K562 (cell line): ENCODE measurements around the gene PFN3. TPM values are rescaled to one million over a fixed set of nuclear protein-coding genes. Genes with fewer than 3 reads are reported as not detected.

ENCODE experiments used
- BCOR ChIP-seq: fragments of 450-650 bp; IDR thresholded peaks from 2 replicates; pipeline ENCODE4 v1.6.1; 2016
- BRCA1 ChIP-seq, 2 experiments: fragments of 450-650 bp in 1 of 2; sonication (generic) in 1 of 2; formaldehyde crosslinking in 1 of 2; IDR thresholded peaks; 2 replicates each; pipeline versions ENCODE4 v1.5.0 to v1.6.1; 2017 to 2020; ENCODE audit warnings: mild to moderate bottlenecking in 1 of 2, missing genetic modification reagents in 1 of 2
- CBFA2T3 ChIP-seq: fragments of 450-650 bp; IDR thresholded peaks from 2 replicates; pipeline ENCODE4 v1.6.1; 2017
- HDAC2 ChIP-seq: fragments of 450-650 bp; IDR thresholded peaks from 2 replicates; pipeline ENCODE4 v1.6.1; 2016; ENCODE audit warnings: mild to moderate bottlenecking
- HLTF ChIP-seq: fragments of 450-650 bp; IDR thresholded peaks from 2 replicates; pipeline ENCODE4 v1.6.1; 2016
- MIER1 ChIP-seq: fragments of 450-650 bp; IDR thresholded peaks from 2 replicates; pipeline ENCODE4 v1.6.1; 2016; ENCODE audit warnings: antibody characterized with exemption, mild to moderate bottlenecking, low read depth
- NCOA6 ChIP-seq: fragments of 450-650 bp; IDR thresholded peaks from 2 replicates; pipeline ENCODE4 v1.6.1; 2017; ENCODE audit warnings: mild to moderate bottlenecking
- NR2C2 ChIP-seq, 2 experiments: fragments of 200-800 bp in 1 of 2; sonication (Bioruptor generic) in 1 of 2; sonication (generic) in 1 of 2; formaldehyde crosslinking in 1 of 2; IDR thresholded peaks; 2 replicates each; pipeline versions ENCODE4 v1.6.1 to v1.8.0; 2016 to 2022; ENCODE audit warnings: mild to moderate bottlenecking in 1 of 2, missing compliant biosample characterization in 1 of 2, missing genetic modification characterization in 1 of 2, missing genetic modification reagents in 1 of 2
- NRF1 ChIP-seq, 2 experiments: fragments of 450-650 bp; IDR thresholded peaks in 1 of 2; conservative IDR thresholded peaks in 1 of 2; 2 replicates each; pipeline ENCODE4 v1.6.1; 2014; ENCODE audit warnings: mild to moderate bottlenecking in 2 of 2
- PHF21A ChIP-seq: fragments of 450-650 bp; IDR thresholded peaks from 2 replicates; pipeline ENCODE4 v1.6.1; 2017; ENCODE audit warnings: low read depth, borderline replicate concordance
- RBBP5 ChIP-seq: fragments of 200-600 bp; sonication (generic); IDR thresholded peaks from 2 replicates; pipeline ENCODE4 v1.6.1; 2012; ENCODE audit warnings: borderline replicate concordance, mild to moderate bottlenecking, low read length, control low read depth, inconsistent platforms; ENCODE audit not compliant: insufficient read depth, poor library complexity, severe bottlenecking
- SP1 ChIP-seq: sonication (generic); formaldehyde crosslinking; IDR thresholded peaks from 2 replicates; pipeline ENCODE4 v1.8.1; 2022; ENCODE audit warnings: mild to moderate bottlenecking, missing genetic modification reagents
- SPI1 ChIP-seq: IDR thresholded peaks from 2 replicates; pipeline ENCODE4 v1.6.1; 2011; ENCODE audit warnings: low read depth, low read length, control low read depth, borderline replicate concordance
- SREBF2 ChIP-seq: sonication (generic); formaldehyde crosslinking; IDR thresholded peaks from 2 replicates; pipeline ENCODE4 v1.4.0; 2020; ENCODE audit warnings: mild to moderate bottlenecking, missing genetic modification reagents
- ZBTB1 ChIP-seq: sonication (generic); formaldehyde crosslinking; IDR thresholded peaks from 2 replicates; pipeline ENCODE4 v1.8.1; 2023; ENCODE audit warnings: missing genetic modification reagents, low read depth, mild to moderate bottlenecking, borderline replicate concordance
- ZFP1 ChIP-seq: fragments of 450-650 bp; formaldehyde crosslinking; IDR thresholded peaks from 2 replicates; pipeline ENCODE4 v1.4.0; 2020; ENCODE audit warnings: mild to moderate bottlenecking, mixed read lengths
- ZKSCAN3 ChIP-seq: fragments of 250-450 bp; sonication (Bioruptor Pico); IDR thresholded peaks from 2 replicates; pipeline ENCODE4 v1.4.0; 2020
- ZNF644 ChIP-seq: fragments of 200-800 bp; sonication (Bioruptor generic); IDR thresholded peaks from 2 replicates; pipeline ENCODE4 v1.6.1; 2016; ENCODE audit warnings: low read depth, missing genetic modification characterization, missing compliant biosample characterization
- polyA plus RNA-seq, 8 experiments: library from polyadenylated mRNA; depleted of rRNA in 4 of 8; stranded (reverse) in 5 of 8; unstranded in 3 of 8; fragments of >200 nt; fragmentation: Nextera tagmentation in 2 of 8; fragmentation: Illumina TruSeq in 1 of 8; extraction: Ambion mirVana in 2 of 8; extraction: Trizol in 1 of 8; gene quantifications; 2 replicates each; pipeline versions ENCODE4 v1.2.1 to v1.2.3, GENCODE V29; 2011 to 2014; ENCODE audit warnings: inconsistent platforms in 1 of 8, missing spikeins in 1 of 8
- total RNA-seq, 7 experiments: library from RNA; depleted of rRNA in 6 of 7; stranded (reverse); fragments of >200 nt in 6 of 7; fragmentation: Illumina TruSeq in 2 of 7; extraction: Trizol in 2 of 7; gene quantifications; 2 replicates each; pipeline versions ENCODE4 v1.2.1 to v1.2.3, GENCODE V29; 2011 to 2021; ENCODE audit warnings: low replicate concordance in 1 of 7
- TF ChIP-seq, protein P1 (sequence below), 3 experiments: fragments of 200-800 bp in 1 of 3; sonication (Bioruptor generic) in 1 of 3; sonication (generic) in 1 of 3; formaldehyde crosslinking in 1 of 3; IDR thresholded peaks; 2 replicates each; pipeline versions ENCODE4 v1.6.1 to v1.8.0; 2016 to 2022; ENCODE audit warnings: mild to moderate bottlenecking in 2 of 3, missing compliant biosample characterization in 2 of 3, missing genetic modification characterization in 2 of 3, missing genetic modification reagents in 1 of 3
- TF ChIP-seq, protein P2 (sequence below): IDR thresholded peaks from 2 replicates; pipeline ENCODE4 v1.6.1; 2014; ENCODE audit warnings: antibody characterized with exemption
- TF ChIP-seq, protein P3 (sequence below): sonication (generic); formaldehyde crosslinking; IDR thresholded peaks from 2 replicates; pipeline ENCODE4 v1.4.0; 2020; ENCODE audit warnings: mild to moderate bottlenecking, missing genetic modification reagents

The PFN3 gene
- total and polyA plus RNA-seq, 9 of the 15 experiments (the other 6 are each of a cell fraction or from before 2014, with no cell fraction given): not detected

DNA sequence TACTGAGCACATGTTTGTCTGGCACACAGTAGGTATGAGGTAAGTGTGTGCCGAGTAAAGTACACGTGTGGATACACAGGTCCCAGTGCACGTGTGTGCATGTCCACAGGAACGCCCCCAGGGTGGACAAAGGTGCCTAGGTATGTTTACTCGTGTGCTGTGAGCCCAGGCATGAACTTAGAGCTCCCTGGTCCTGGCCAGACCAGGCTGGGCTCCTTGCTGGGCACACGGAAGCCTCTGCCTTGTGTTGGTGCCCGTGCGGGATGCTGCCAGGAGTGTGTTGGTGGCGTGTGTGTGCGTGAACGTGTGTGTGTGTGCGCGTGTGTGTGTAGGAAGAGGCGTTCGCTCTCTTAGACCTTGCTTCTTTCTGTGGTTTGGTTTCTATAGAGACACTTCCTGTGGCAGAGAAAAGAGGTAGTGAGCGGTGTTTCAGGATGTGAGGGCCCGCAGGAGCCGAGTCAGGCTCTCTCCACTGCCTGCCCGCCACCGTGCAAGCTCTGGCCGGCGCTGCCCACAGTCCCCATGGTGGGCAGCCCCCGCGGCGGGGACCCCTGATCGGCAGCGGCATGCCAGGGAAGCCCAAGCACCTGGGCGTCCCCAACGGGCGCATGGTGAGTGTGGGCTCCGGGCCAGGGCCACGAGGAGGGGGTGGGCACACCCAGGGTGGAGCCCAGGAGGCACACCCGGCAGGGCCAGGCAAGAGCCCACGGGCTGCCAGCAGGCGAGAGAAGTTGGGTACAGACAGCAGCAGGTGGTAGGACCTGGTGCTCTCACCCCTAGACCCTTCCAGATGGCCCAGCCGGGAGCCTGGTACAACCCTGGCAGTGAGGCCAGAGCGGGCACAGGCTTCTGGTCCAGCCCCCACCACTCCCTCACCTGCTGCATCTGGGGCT lies 42.8 kb downstream of the PFN3 start, which contains the start of gene RGS14 (continued):
- TF ChIP-seq PHF21A: no peak
- TF ChIP-seq, protein P1, sequence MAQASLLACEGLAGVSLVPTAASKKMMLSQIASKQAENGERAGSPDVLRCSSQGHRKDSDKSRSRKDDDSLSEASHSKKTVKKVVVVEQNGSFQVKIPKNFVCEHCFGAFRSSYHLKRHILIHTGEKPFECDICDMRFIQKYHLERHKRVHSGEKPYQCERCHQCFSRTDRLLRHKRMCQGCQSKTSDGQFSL (CRISPR knock-in tag; IDR thresholded peaks at IDR 0.05): peak; percentile 69; the same call in 1 of the 2 replicates
- TF ChIP-seq, protein P1 (tag; IDR thresholded peaks at IDR 0.05): no peak
- TF ChIP-seq MIER1: no peak
- no peak for TF ChIP-seq ZBTB1
- no peak for TF ChIP-seq NR2C2 (CRISPR knock-in tag; IDR thresholded peaks at IDR 0.05)
- TF ChIP-seq NR2C2 (tag; IDR thresholded peaks at IDR 0.05): no peak
- TF ChIP-seq RBBP5: peak; percentile 46
- no peak for TF ChIP-seq CBFA2T3
- TF ChIP-seq, protein P2, sequence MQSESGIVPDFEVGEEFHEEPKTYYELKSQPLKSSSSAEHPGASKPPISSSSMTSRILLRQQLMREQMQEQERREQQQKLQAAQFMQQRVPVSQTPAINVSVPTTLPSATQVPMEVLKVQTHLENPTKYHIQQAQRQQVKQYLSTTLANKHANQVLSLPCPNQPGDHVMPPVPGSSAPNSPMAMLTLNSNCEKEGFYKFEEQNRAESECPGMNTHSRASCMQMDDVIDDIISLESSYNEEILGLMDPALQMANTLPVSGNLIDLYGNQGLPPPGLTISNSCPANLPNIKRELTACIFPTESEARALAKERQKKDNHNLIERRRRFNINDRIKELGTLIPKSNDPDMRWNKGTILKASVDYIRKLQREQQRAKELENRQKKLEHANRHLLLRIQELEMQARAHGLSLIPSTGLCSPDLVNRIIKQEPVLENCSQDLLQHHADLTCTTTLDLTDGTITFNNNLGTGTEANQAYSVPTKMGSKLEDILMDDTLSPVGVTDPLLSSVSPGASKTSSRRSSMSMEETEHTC: no peak
- TF ChIP-seq SREBF2 (CRISPR knock-in tag): no peak
- no peak for TF ChIP-seq ZKSCAN3
- TF ChIP-seq ZNF644: no peak
- TF ChIP-seq NRF1 (conservative IDR thresholded peaks at IDR 0.05 in 1 of 2, IDR thresholded peaks at IDR 0.05 in 1 of 2): peak; percentile 27 to 46; a peak in 2 of 4 replicates
- no peak for TF ChIP-seq BCOR
- TF ChIP-seq HLTF: no peak
- TF ChIP-seq, protein P3, sequence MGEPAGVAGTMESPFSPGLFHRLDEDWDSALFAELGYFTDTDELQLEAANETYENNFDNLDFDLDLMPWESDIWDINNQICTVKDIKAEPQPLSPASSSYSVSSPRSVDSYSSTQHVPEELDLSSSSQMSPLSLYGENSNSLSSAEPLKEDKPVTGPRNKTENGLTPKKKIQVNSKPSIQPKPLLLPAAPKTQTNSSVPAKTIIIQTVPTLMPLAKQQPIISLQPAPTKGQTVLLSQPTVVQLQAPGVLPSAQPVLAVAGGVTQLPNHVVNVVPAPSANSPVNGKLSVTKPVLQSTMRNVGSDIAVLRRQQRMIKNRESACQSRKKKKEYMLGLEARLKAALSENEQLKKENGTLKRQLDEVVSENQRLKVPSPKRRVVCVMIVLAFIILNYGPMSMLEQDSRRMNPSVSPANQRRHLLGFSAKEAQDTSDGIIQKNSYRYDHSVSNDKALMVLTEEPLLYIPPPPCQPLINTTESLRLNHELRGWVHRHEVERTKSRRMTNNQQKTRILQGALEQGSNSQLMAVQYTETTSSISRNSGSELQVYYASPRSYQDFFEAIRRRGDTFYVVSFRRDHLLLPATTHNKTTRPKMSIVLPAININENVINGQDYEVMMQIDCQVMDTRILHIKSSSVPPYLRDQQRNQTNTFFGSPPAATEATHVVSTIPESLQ (CRISPR knock-in tag): no peak
- peak; percentile 81; the same call in 1 of the 2 replicates for TF ChIP-seq SPI1
- TF ChIP-seq ZFP1 (CRISPR knock-in tag): no peak
- no peak for TF ChIP-seq HDAC2
- TF ChIP-seq SP1 (CRISPR knock-in tag): no peak
- no peak for TF ChIP-seq BRCA1 (IDR thresholded peaks at IDR 0.05)
- no peak for TF ChIP-seq BRCA1 (CRISPR knock-in tag; IDR thresholded peaks at IDR 0.05)
- no peak for TF ChIP-seq NCOA6
